RWPE2 (cell line): ENCODE data around the gene OSTF1.

Source experiments
- ATAC-seq: fragments of 200-7000 bp; cut with Tn5 transposase; 3 replicates; pipeline ENCODE4 v1.9.1; 2021; ENCODE audit warnings: low read depth
- DNase-seq: peaks from one replicate; pipeline ENCODE4 v3.0.0-alpha.2; 2020; ENCODE audit warnings: low spot score
- H3K27ac ChIP-seq: fragments of 450-650 bp; 2 replicates; pipeline ENCODE4 v1.5.1; 2017; ENCODE audit warnings: mild to moderate bottlenecking; ENCODE audit not compliant: poor library complexity, severe bottlenecking
- H3K27me3 ChIP-seq: fragments of 250-450 bp; sonication (Bioruptor Pico); 2 replicates; pipeline ENCODE4 v1.5.1; 2021; ENCODE audit warnings: mild to moderate bottlenecking, moderate library complexity; ENCODE audit not compliant: insufficient read depth, poor library complexity, severe bottlenecking
- H3K36me3 ChIP-seq: fragments of 250-450 bp; sonication (Bioruptor Pico); 2 replicates; pipeline ENCODE4 v1.5.1; 2020; ENCODE audit warnings: low read depth, mild to moderate bottlenecking, moderate library complexity
- H3K4me1 ChIP-seq: fragments of 250-450 bp; sonication (Bioruptor Pico); 2 replicates; pipeline ENCODE4 v1.5.1; 2021; ENCODE audit warnings: mild to moderate bottlenecking, moderate library complexity; ENCODE audit not compliant: insufficient read depth, poor library complexity, severe bottlenecking
- H3K4me3 ChIP-seq: fragments of 250-450 bp; sonication (Bioruptor Pico); 2 replicates; pipeline ENCODE4 v1.5.1; 2021; ENCODE audit warnings: mild to moderate bottlenecking, moderate library complexity; ENCODE audit not compliant: severe bottlenecking
- H3K9me3 ChIP-seq: fragments of 250-450 bp; sonication (Bioruptor Pico); 2 replicates; pipeline ENCODE4 v1.5.1; 2021; ENCODE audit warnings: mild to moderate bottlenecking, moderate library complexity; ENCODE audit not compliant: severe bottlenecking
- CTCF ChIP-seq: fragments of 450-650 bp; IDR thresholded peaks from one replicate; pipeline ENCODE4 v1.5.1; 2017; ENCODE audit warnings: mild to moderate bottlenecking, moderate library complexity; ENCODE audit not compliant: poor library complexity, severe bottlenecking

OSTF1 gene

GRCh38 chr9:75101004-75101588 is 12.8 kb downstream of the OSTF1 start:
- TF ChIP-seq CTCF = no peak
- Histone ChIP-seq H3K27ac (no peak overlapping the region), H3K27me3 (no peaks in the 10 kb centered on the region), H3K36me3 (peaks cover 6% of the 10 kb centered on the region), H3K9me3 (no peaks in the 10 kb centered on the region), H3K4me1 (no peaks in the 10 kb centered on the region), H3K4me3 (no peak overlapping the region)
- DNase-seq (no peak), ATAC-seq (no peak)

- ATAC-seq = no peak
- H3K4me3 ChIP-seq = no peak overlapping the region
These were observed 14.0 kb downstream of the OSTF1 start for GRCh38 chr9:75102177-75102790.

DNA sequence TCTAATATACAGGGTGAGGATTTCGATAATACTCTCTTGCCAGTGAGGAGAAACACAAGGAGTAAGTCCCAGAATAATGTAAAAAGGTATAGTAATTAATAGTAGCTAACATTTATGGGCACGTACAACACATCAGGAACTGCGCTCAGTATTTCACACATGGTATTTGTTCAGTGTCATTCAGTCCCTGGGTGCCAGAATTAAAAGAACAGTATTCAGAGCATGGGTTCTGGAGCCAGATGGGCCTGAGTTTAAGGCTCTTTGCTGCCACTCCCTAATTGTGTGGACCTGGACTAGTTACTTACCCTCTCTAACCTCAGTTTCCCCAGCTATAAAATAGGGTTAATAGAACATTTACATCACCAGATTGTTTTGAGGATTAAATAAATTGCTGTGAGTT is 16.3 kb downstream of the OSTF1 start:
- DNase-seq (no peak), ATAC-seq (no peak)
- no peak overlapping the region for H3K27ac ChIP-seq
- H3K36me3 ChIP-seq = peaks cover 6% of the 10 kb centered on the region
- no peak for TF ChIP-seq CTCF
- no peaks in the 10 kb centered on the region for H3K27me3 ChIP-seq
- H3K9me3 ChIP-seq = no peaks in the 10 kb centered on the region
- peaks cover 13% of the 10 kb centered on the region for H3K4me1 ChIP-seq
- H3K4me3 ChIP-seq = no peak overlapping the region

More at GRCh38 chr9:75102177-75102790, 14.0 kb downstream of the OSTF1 start:
- DNase-seq = no peak
- Histone ChIP-seq H3K27me3 (no peaks in the 10 kb centered on the region), H3K36me3 (peaks cover 6% of the 10 kb centered on the region), H3K4me1 (no peaks in the 10 kb centered on the region), H3K9me3 (no peaks in the 10 kb centered on the region), H3K27ac (no peak overlapping the region)
- TF ChIP-seq CTCF = no peak

GRCh38 chr9:75105019-75105540 is 16.8 kb downstream of the OSTF1 start:
- no peak for ATAC-seq
- no peak for TF ChIP-seq CTCF
- no peaks in the 10 kb centered on the region for H3K27me3 ChIP-seq

GRCh38 chr9:75105841-75106240 is 17.5 kb downstream of the OSTF1 start:
- DNase-seq = no peak
- no peaks in the 10 kb centered on the region for H3K27me3 ChIP-seq
- no peak overlapping the region for H3K4me3 ChIP-seq
- no peak for ATAC-seq
- no peak overlapping the region for H3K27ac ChIP-seq
- H3K4me1 ChIP-seq = peaks cover 24% of the 10 kb centered on the region
- no peaks in the 10 kb centered on the region for H3K9me3 ChIP-seq
- peaks cover 6% of the 10 kb centered on the region for H3K36me3 ChIP-seq
- TF ChIP-seq CTCF = no peak

More at GRCh38 chr9:75105019-75105540, 16.8 kb downstream of the OSTF1 start:
- H3K9me3 ChIP-seq = no peaks in the 10 kb centered on the region
- peaks cover 6% of the 10 kb centered on the region for H3K36me3 ChIP-seq
- H3K4me3 ChIP-seq = no peak overlapping the region
- no peak for DNase-seq
- peaks cover 16% of the 10 kb centered on the region for H3K4me1 ChIP-seq
- no peak overlapping the region for H3K27ac ChIP-seq
